Peyer's patch (tissue), 4 donors: Measurements from ENCODE around the gene RIPOR1.

Source experiments
- POLR2A ChIP-seq, 2 donors: fragments of 450-650 bp; IDR thresholded peaks; one replicate each; pipeline ENCODE4 v1.5.1; 2017; ENCODE audit warnings: antibody characterized with exemption in 2 of 2, mild to moderate bottlenecking in 2 of 2, moderate library complexity in 2 of 2
- TF ChIP-seq, protein P1 (sequence below), 6 experiments: fragments of 450-650 bp in 4 of 6; fragments of 200-600 bp in 2 of 6; sonication (generic) in 1 of 6; IDR thresholded peaks; one replicate each; pipeline ENCODE4 v1.5.1; 2017 to 2019; ENCODE audit warnings: antibody characterized with exemption in 6 of 6, mild to moderate bottlenecking in 3 of 6, moderate library complexity in 1 of 6

DNA sequence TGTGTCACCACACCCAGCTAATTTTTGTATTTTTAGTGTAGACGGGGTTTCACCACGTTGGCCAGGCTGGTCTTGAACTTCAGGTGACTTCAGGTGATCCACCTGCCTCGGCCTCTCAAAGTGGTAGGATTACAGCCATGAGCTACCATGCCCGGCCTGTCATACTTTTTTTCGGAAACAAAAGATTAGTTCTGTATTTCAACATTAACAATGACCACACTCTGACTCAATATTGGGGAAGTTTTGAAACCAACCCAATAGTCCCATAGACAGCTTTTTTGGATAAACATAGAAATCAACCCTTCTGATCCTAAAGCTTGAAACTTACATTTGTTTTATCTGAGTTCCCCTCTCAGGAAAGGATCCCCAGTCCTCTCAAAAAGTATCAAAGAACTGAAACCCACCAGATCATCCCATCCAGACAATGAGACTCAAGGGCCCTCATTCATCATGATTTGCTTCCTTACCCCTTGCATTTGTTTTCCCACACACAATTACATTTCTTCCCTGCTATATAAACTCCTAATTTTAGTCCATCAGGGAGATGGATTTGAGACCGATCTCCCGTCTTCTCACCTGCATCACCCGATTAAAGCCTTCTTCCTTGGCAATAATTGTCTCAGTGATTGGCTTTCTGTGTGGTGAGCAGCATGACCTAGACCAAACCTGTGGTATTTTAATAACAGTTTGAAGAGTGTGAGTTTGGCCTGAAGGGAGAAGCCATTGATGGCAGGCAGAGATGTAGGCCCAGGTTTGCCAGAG, 38.1 kb upstream of the RIPOR1 start:
- TF ChIP-seq, protein P1, sequence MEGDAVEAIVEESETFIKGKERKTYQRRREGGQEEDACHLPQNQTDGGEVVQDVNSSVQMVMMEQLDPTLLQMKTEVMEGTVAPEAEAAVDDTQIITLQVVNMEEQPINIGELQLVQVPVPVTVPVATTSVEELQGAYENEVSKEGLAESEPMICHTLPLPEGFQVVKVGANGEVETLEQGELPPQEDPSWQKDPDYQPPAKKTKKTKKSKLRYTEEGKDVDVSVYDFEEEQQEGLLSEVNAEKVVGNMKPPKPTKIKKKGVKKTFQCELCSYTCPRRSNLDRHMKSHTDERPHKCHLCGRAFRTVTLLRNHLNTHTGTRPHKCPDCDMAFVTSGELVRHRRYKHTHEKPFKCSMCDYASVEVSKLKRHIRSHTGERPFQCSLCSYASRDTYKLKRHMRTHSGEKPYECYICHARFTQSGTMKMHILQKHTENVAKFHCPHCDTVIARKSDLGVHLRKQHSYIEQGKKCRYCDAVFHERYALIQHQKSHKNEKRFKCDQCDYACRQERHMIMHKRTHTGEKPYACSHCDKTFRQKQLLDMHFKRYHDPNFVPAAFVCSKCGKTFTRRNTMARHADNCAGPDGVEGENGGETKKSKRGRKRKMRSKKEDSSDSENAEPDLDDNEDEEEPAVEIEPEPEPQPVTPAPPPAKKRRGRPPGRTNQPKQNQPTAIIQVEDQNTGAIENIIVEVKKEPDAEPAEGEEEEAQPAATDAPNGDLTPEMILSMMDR (IDR thresholded peaks at IDR 0.05), result no peak
- TF ChIP-seq POLR2A (IDR thresholded peaks at IDR 0.05), result no peak
